Measurements from ENCODE around the gene HSDL2.

DNA sequence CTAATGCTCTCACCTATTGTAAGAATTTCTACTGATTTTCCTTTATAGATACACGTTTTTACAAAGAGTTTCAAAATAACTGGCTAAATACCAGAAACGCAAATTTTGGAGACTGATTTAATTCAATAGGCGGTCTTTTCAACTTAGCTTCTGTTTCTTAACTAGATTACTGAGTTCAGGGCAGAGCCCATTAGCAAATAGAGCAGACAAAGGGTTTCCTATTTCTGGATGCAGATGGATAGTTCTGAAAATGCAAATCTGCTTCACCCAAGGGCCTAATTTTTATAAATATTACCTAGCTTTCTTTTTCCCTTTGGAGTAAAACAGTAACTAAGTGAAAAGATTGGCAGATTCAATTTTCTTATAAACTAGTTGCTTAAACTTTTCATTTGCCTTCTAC, 93.1 kb downstream of the HSDL2 start:
- TF ChIP-seq EZH2 (IDR thresholded peaks at IDR 0.05) (no peak), POLR2AphosphoS5 (IDR thresholded peaks at IDR 0.05; ENCODE audit: borderline replicate concordance, low read depth, low read length) (no peak), FOXP2 (optimal IDR thresholded peaks at IDR 0.05; ENCODE audit: control extremely low read depth, extremely low read length, insufficient read depth) (no peak)

All from SK-N-MC (cell line).